Uterus (tissue), 2 donors: ENCODE results near the gene SPSB2.

Experiments
- POLR2A ChIP-seq, 2 donors: fragments of 450-650 bp; IDR thresholded peaks; one replicate each; pipeline ENCODE4 v1.6.1; 2016; ENCODE audit warnings: antibody characterized with exemption in 2 of 2, mild to moderate bottlenecking in 1 of 2, moderate library complexity in 1 of 2
- TF ChIP-seq, protein P1 (sequence below), 4 experiments: fragments of 200-600 bp in 2 of 4; fragments of 450-650 bp in 2 of 4; sonication (generic) in 2 of 4; IDR thresholded peaks; one replicate each; pipeline ENCODE4 v1.5.1; 2016 to 2019; ENCODE audit warnings: antibody characterized with exemption in 4 of 4, mild to moderate bottlenecking in 2 of 4, moderate library complexity in 1 of 4

DNA sequence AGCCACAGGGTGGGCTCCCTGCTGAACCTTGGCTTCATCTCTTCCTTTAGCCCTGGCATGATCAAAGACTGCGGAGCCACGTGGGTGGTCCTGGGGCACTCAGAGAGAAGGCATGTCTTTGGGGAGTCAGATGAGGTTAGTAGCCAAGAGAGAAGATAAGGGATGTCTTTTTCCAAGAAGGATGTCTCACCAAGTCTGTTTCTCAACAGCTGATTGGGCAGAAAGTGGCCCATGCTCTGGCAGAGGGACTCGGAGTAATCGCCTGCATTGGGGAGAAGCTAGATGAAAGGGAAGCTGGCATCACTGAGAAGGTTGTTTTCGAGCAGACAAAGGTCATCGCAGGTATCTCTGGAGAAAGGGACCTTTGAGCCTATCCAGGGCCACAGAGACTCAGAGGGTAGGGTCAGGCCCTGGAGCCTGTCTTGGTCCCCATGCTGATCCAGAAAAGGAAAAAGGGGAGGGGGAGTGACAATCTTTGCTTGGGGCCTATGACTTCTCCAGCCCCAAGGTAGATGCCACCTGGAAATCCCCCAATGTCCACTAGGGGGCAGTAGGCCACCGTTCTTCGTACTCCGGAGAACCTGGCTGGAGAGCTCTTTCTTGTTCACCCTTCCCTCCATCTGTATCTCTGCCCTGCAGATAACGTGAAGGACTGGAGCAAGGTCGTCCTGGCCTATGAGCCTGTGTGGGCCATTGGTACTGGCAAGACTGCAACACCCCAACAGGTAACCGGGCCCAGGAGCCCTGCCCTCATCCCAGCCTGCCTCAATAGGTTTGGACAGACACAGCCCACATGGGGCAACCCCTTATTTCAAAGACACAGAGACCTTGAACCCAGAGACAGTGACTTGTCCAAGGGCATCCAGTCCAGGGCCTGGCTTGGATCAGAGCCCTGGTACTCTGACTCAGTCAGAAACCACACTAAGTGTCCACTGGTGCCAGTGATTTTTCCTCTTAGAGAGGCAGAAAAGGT lies 3.8 kb downstream of the SPSB2 start:
- TF ChIP-seq, protein P1, sequence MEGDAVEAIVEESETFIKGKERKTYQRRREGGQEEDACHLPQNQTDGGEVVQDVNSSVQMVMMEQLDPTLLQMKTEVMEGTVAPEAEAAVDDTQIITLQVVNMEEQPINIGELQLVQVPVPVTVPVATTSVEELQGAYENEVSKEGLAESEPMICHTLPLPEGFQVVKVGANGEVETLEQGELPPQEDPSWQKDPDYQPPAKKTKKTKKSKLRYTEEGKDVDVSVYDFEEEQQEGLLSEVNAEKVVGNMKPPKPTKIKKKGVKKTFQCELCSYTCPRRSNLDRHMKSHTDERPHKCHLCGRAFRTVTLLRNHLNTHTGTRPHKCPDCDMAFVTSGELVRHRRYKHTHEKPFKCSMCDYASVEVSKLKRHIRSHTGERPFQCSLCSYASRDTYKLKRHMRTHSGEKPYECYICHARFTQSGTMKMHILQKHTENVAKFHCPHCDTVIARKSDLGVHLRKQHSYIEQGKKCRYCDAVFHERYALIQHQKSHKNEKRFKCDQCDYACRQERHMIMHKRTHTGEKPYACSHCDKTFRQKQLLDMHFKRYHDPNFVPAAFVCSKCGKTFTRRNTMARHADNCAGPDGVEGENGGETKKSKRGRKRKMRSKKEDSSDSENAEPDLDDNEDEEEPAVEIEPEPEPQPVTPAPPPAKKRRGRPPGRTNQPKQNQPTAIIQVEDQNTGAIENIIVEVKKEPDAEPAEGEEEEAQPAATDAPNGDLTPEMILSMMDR (IDR thresholded peaks at IDR 0.05) = peak; percentile 85 to 90 (median 86)
- no peak for TF ChIP-seq POLR2A (IDR thresholded peaks at IDR 0.05)
